HG03378 (cell line): ENCODE measurements around the gene DNAH3.

ENCODE experiments used
- ATAC-seq: cut with Tn5 transposase; IDR thresholded peaks from one replicate; pipeline ENCODE4 v1.9.1; 2021; ENCODE audit warnings: mild to moderate bottlenecking, moderate library complexity; ENCODE audit not compliant: unreplicated experiment

Gene DNAH3

GRCh38 chr16:20887207-20887606 lies 263.4 kb downstream of the DNAH3 start:
- no peak for ATAC-seq

GRCh38 chr16:20886320-20886719 lies 264.3 kb downstream of the DNAH3 start:
- no peak for ATAC-seq

GRCh38 chr16:20884240-20884556 lies 266.4 kb downstream of the DNAH3 start:
- no peak for ATAC-seq

GRCh38 chr16:20883554-20884239 lies 266.9 kb downstream of the DNAH3 start:
- no peak for ATAC-seq
